Measurements from ENCODE around the gene ASB9.
"Not testable (repeated sequence)": the region's sequence is repeated elsewhere in the genome, so short reads cannot be mapped to it uniquely, and the experiment has no call there.

ASB9 gene

DNA sequence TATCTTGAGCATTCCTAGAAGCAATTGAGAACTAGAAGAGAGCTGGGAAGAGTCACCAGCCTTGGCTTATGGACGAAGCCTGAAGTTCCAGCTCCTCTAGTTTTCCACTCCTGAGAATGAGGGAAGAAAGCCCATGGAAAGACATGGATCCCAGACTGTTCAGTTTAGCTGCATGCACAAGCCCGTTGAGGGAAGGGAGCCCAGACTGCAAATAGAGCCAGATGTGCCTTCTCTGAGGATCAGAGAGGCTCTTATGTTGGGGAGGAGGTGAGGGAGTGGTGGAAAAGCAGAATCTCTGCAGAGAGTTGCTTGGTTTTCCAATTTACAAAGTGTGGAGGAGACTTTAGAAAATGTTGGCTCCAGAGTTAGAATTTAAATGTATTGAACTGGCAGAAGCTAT lies 69.0 kb downstream of the ASB9 start:
- Histone ChIP-seq H3K27me3 (replicated peaks; ENCODE audit: control insufficient read depth, insufficient read depth, low read length, poor library complexity, severe bottlenecking) (no peaks in the 10 kb centered on the region), H3K36me3 (ENCODE audit: control insufficient read depth, insufficient read depth, low read length) (no peaks in the 10 kb centered on the region), H3K9me3 (ENCODE audit: control insufficient read depth, low read length) (no peaks in the 10 kb centered on the region), H3K27ac (ENCODE audit: insufficient read depth, low read length, poor library complexity, severe bottlenecking) (no peak overlapping the region), H3K4me3 (ENCODE audit: insufficient read depth, low read depth, low read length, poor library complexity, severe bottlenecking) (no peak overlapping the region), H3K4me1 (ENCODE audit: control insufficient read depth, insufficient read depth, low read length, poor library complexity, severe bottlenecking) (peaks cover 9% of the 10 kb centered on the region)
- no peak for DNase-seq

DNA sequence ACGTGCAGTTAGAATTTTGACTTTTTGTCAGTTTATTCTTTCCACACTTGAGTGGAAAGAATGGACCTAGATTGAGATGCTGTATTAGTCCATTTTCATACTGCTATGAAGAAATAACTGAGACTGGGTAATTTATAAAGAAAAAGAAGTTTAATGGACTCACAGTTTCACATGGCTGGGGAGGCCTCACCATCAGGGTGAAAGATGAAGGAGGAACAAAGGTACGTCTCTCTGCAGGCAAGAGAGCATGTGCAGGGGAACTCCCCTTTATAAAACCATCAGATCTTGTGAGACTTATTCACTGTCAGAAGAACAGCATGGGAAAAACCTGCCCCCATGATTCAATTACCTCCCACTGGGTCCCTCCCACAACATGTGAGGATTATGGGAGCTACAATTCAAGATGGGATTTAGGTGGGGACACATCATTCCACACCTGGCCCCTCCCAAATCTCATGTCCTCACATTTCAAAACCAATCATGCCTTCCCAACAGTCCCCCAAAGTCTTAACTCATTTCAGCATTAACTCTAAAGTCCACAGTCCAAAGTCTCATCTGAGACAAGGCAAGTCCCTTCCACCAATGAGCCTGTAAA lies 71.2 kb downstream of the ASB9 start:
- H3K27ac ChIP-seq (ENCODE audit: insufficient read depth, low read length, poor library complexity, severe bottlenecking); H3K4me3 ChIP-seq (ENCODE audit: insufficient read depth, low read depth, low read length, poor library complexity, severe bottlenecking); H3K27me3 ChIP-seq (replicated peaks; ENCODE audit: control insufficient read depth, insufficient read depth, low read length, poor library complexity, severe bottlenecking); H3K36me3 ChIP-seq (ENCODE audit: control insufficient read depth, insufficient read depth, low read length); H3K9me3 ChIP-seq (ENCODE audit: control insufficient read depth, low read length); H3K4me1 ChIP-seq (ENCODE audit: control insufficient read depth, insufficient read depth, low read length, poor library complexity, severe bottlenecking); DNase-seq: not testable (repeated sequence)

DNA sequence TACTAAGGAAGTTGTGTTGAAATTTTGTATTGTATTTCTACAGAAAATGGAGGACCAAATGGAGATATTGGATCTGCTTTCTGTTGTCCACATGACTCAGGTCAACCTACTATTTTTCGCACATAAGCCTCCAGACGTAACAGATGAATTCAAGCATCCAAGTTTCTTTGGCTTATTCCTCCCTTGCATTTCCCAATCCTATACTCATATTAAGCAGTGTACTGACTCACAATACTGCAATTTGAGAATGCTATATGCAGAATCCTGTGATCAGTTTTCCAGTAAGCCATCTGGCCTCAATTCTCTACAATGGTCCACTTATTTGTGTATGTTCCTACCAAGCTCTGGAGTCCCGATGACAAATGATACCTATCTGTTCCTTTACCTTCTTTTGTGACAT lies 75.7 kb downstream of the ASB9 start:
- H3K4me3 ChIP-seq (ENCODE audit: insufficient read depth, low read depth, low read length, poor library complexity, severe bottlenecking) = no peak overlapping the region
- no peak overlapping the region for H3K27ac ChIP-seq (ENCODE audit: insufficient read depth, low read length, poor library complexity, severe bottlenecking)
- no peak for DNase-seq
- no peaks in the 10 kb centered on the region for H3K4me1 ChIP-seq (ENCODE audit: control insufficient read depth, insufficient read depth, low read length, poor library complexity, severe bottlenecking)
- H3K27me3 ChIP-seq (replicated peaks; ENCODE audit: control insufficient read depth, insufficient read depth, low read length, poor library complexity, severe bottlenecking) = no peaks in the 10 kb centered on the region
- H3K36me3 ChIP-seq (ENCODE audit: control insufficient read depth, insufficient read depth, low read length) = no peaks in the 10 kb centered on the region
- no peaks in the 10 kb centered on the region for H3K9me3 ChIP-seq (ENCODE audit: control insufficient read depth, low read length)
